ENCODE data around the gene CAND2.
"Not testable (repeated sequence)": the region's sequence is repeated elsewhere in the genome, so short reads cannot be mapped to it uniquely, and the experiment has no call there.

GRCh38 chr3:12775970-12776369 is 20.5 kb upstream of the CAND2 start:
- TF ChIP-seq ATF3 (IDR thresholded peaks at IDR 0.05; ENCODE audit: insufficient read depth, low read depth, low read length); POLR2A (IDR thresholded peaks at IDR 0.05; ENCODE audit: control extremely low read depth in 1 of 2, low read depth in 2 of 2, low read length in 2 of 2); CTCF (IDR thresholded peaks at IDR 0.05; ENCODE audit: control extremely low read depth in 1 of 3, insufficient read depth in 1 of 3, low read depth in 1 of 3, low read length in 3 of 3); RAD21 (IDR thresholded peaks at IDR 0.05 in 1 of 2, conservative IDR thresholded peaks at IDR 0.05 in 1 of 2; ENCODE audit: low read depth in 2 of 2, low read length in 2 of 2); JUN (IDR thresholded peaks at IDR 0.05; ENCODE audit: low read depth, low read length); EZH2 (IDR thresholded peaks at IDR 0.05; ENCODE audit: low read depth, low read length, severe bottlenecking): not testable (repeated sequence)

All from H1 (cell line).